BLaER1 (cell line): ENCODE measurements around the gene NDUFB4.
"Not testable (repeated sequence)": the region's sequence is repeated elsewhere in the genome, so short reads cannot be mapped to it uniquely, and the experiment has no call there.

ENCODE experiments used
- H3K27ac ChIP-seq: shearing (Covaris generic); formaldehyde crosslinking; 2 replicates; pipeline ENCODE4 v1.8.1; 2022
- H3K27me3 ChIP-seq: shearing (Covaris generic); formaldehyde crosslinking; 2 replicates; pipeline ENCODE4 v1.8.1; 2022
- H3K36me3 ChIP-seq: shearing (Covaris generic); formaldehyde crosslinking; 2 replicates; pipeline ENCODE4 v1.8.1; 2022
- H3K4me1 ChIP-seq: shearing (Covaris generic); formaldehyde crosslinking; 2 replicates; pipeline ENCODE4 v1.8.1; 2022
- H3K4me2 ChIP-seq: shearing (Covaris generic); formaldehyde crosslinking; 2 replicates; pipeline ENCODE4 v1.8.1; 2022
- H3K4me3 ChIP-seq: shearing (Covaris generic); formaldehyde crosslinking; 2 replicates; pipeline ENCODE4 v1.8.1; 2022
- H3K9ac ChIP-seq: shearing (Covaris generic); formaldehyde crosslinking; 2 replicates; pipeline ENCODE4 v1.8.1; 2022
- H3K9me3 ChIP-seq: shearing (Covaris generic); formaldehyde crosslinking; 2 replicates; pipeline ENCODE4 v1.8.1; 2022
- H4K20me1 ChIP-seq: shearing (Covaris generic); formaldehyde crosslinking; 2 replicates; pipeline ENCODE4 v1.8.1; 2022
- Cebpa-rat ChIP-seq: shearing (Covaris generic); IDR thresholded peaks from 2 replicates; pipeline ENCODE4 v1.8.1; 2022

Gene NDUFB4

GRCh38 chr3:120608506-120608905, 12.4 kb downstream of the NDUFB4 start:
- Histone ChIP-seq H3K27me3 (no peaks in the 10 kb centered on the region), H3K36me3 (peaks cover 5% of the 10 kb centered on the region), H3K4me1 (no peaks in the 10 kb centered on the region), H3K4me3 (no peak overlapping the region), H4K20me1 (0 out of 2 replicates have a peak, but pooled peaks cover 2% of the 10 kb centered on the region), H3K9me3 (no peaks in the 10 kb centered on the region), H3K9ac (no peak overlapping the region), H3K4me2 (no peak overlapping the region), H3K27ac (no peak overlapping the region)
- no peak for TF ChIP-seq Cebpa-rat

DNA sequence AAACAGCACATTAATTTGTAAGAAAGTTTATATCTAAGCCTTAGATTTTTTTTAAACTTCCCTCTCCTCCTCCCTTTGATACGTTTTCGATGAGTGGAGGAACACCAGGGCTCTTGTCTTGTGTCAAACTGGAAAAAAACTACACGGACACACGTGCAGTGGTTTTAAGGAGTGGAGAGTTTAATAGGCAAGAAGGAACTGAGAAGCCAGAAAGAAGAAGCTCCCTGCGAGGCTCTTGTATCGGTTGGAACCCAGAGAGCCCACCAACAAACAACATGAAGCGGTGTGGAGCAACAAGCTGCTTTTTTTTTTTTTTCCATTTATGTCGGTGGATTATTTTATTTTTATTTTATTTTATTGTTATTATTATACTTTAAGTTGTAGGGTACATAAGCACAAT, 18.6 kb downstream of the NDUFB4 start:
- Histone ChIP-seq H3K4me3 (no peak overlapping the region), H3K36me3 (no peaks in the 10 kb centered on the region), H3K4me2 (no peak overlapping the region), H3K9ac (no peak overlapping the region), H3K4me1 (peaks cover 7% of the 10 kb centered on the region), H3K27me3 (no peaks in the 10 kb centered on the region), H3K27ac (no peak overlapping the region), H3K9me3 (no peaks in the 10 kb centered on the region; the same call in 1 of the 2 replicates), H4K20me1 (no peaks in the 10 kb centered on the region)
- no peak for TF ChIP-seq Cebpa-rat

DNA sequence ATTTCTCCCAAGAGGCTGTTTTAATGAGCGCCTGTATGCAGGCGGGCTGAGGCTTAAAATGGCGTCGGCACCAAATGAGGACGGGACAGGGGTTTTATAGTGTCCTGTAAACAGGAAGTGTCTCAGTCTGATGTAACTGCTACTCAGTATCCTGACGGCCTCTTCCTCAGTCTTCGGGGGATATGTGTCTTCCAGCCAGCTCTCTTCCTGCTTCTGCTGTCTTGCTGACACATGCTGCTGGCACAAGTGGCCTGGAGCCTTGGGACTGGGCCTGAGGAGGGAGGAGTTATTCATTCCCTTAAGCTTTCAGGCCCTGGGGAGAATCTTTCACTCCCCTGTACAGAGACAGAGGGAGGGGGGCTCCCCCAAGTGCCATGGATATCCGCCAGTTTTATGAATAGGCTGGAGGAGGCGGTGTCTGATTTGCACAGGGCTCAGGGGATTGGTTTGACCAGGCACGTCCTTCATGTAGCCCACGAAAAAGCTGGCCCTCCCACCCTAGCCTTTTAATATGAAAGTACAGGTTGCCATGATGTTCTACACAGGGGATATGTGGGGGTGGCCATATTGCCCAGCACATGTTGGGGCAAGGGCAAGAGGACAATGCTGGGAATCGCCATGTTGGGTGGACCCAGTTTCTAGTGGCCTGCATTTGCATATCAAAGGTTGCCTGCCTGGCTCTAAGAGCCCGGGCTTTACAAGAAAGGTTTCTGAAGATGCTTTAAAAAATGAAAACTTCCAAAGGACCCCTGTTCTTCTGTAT, 19.9 kb downstream of the NDUFB4 start:
- Histone ChIP-seq H4K20me1 (no peaks in the 10 kb centered on the region), H3K4me2 (0 out of 2 replicates have a peak overlapping the region, but pooled peaks have one; percentile 18)

GRCh38 chr3:120616745-120617144, 20.6 kb downstream of the NDUFB4 start:
- H3K9ac ChIP-seq, H3K4me1 ChIP-seq, H3K9me3 ChIP-seq, H4K20me1 ChIP-seq, H3K27ac ChIP-seq, H3K36me3 ChIP-seq, H3K27me3 ChIP-seq, H3K4me3 ChIP-seq, H3K4me2 ChIP-seq: not testable (repeated sequence)

More for the DNA sequence above, 19.9 kb downstream of the NDUFB4 start:
- Histone ChIP-seq H3K4me3 (no peak overlapping the region), H3K9me3 (no peaks in the 10 kb centered on the region; the same call in 1 of the 2 replicates), H3K9ac (no peak overlapping the region), H3K4me1 (peaks cover 7% of the 10 kb centered on the region), H3K27ac (peak overlapping the region; percentile 30; the same call in 1 of the 2 replicates), H3K36me3 (no peaks in the 10 kb centered on the region), H3K27me3 (no peaks in the 10 kb centered on the region)
- no peak for TF ChIP-seq Cebpa-rat

DNA sequence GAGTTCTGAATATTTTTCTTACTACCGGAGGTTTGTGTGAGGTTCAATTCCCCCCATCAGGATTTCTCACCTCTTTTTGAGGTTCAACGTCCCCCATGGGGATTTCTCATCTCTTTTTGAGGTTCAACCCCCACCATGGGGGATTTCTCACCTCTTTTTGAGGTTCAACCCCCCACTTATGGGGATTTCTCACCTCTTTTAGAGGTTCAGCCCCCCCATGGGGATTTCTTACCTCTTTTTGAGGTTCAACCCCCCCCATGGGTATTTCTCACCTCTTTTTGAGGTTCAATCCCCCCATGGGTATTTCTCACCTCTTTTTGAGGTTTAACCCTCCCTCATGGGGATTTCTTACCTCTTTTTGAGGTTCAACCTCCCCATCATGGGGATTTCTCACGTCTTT, 26.3 kb downstream of the NDUFB4 start:
- Histone ChIP-seq H3K9ac (no peak overlapping the region), H3K4me2 (no peak overlapping the region), H3K36me3 (no peaks in the 10 kb centered on the region), H3K9me3 (peaks cover 22% of the 10 kb centered on the region), H3K4me3 (no peak overlapping the region), H4K20me1 (no peaks in the 10 kb centered on the region), H3K27ac (no peak overlapping the region), H3K27me3 (no peaks in the 10 kb centered on the region), H3K4me1 (no peaks in the 10 kb centered on the region)
- no peak for TF ChIP-seq Cebpa-rat

- no peak overlapping the region for H3K4me3 ChIP-seq
- TF ChIP-seq Cebpa-rat = no peak
- no peaks in the 10 kb centered on the region for H4K20me1 ChIP-seq
- no peak overlapping the region for H3K4me2 ChIP-seq
- H3K9ac ChIP-seq = no peak overlapping the region
- no peaks in the 10 kb centered on the region for H3K36me3 ChIP-seq
- H3K4me1 ChIP-seq = no peaks in the 10 kb centered on the region
- peaks cover 22% of the 10 kb centered on the region for H3K9me3 ChIP-seq
- no peak overlapping the region for H3K27ac ChIP-seq
- no peaks in the 10 kb centered on the region for H3K27me3 ChIP-seq
These were observed 27.0 kb downstream of the NDUFB4 start for GRCh38 chr3:120622870-120623726.

GRCh38 chr3:120623727-120624093, 27.6 kb downstream of the NDUFB4 start:
- no peaks in the 10 kb centered on the region for H3K36me3 ChIP-seq
- H4K20me1 ChIP-seq = no peaks in the 10 kb centered on the region
- H3K4me3 ChIP-seq = no peak overlapping the region
- no peaks in the 10 kb centered on the region for H3K4me1 ChIP-seq
- H3K4me2 ChIP-seq = no peak overlapping the region
- H3K27ac ChIP-seq = no peak overlapping the region
- no peak for TF ChIP-seq Cebpa-rat
- H3K9ac ChIP-seq = no peak overlapping the region
- no peaks in the 10 kb centered on the region for H3K27me3 ChIP-seq
- peaks cover 22% of the 10 kb centered on the region for H3K9me3 ChIP-seq

GRCh38 chr3:120625159-120625586, 29.0 kb downstream of the NDUFB4 start:
- H3K9ac ChIP-seq = no peak overlapping the region
- no peaks in the 10 kb centered on the region for H4K20me1 ChIP-seq
- no peak overlapping the region for H3K4me3 ChIP-seq
- TF ChIP-seq Cebpa-rat = no peak
- no peaks in the 10 kb centered on the region for H3K36me3 ChIP-seq
- H3K4me1 ChIP-seq = no peaks in the 10 kb centered on the region
- no peaks in the 10 kb centered on the region for H3K27me3 ChIP-seq
- H3K9me3 ChIP-seq = peaks cover 24% of the 10 kb centered on the region
- H3K4me2 ChIP-seq = no peak overlapping the region
- no peak overlapping the region for H3K27ac ChIP-seq

GRCh38 chr3:120634539-120634938, 38.4 kb downstream of the NDUFB4 start:
- Histone ChIP-seq H3K4me2 (no peak overlapping the region), H3K36me3 (no peaks in the 10 kb centered on the region), H3K9ac (no peak overlapping the region), H3K27me3 (no peaks in the 10 kb centered on the region), H3K4me3 (no peak overlapping the region), H4K20me1 (no peaks in the 10 kb centered on the region), H3K9me3 (peaks cover 20% of the 10 kb centered on the region), H3K27ac (no peak overlapping the region), H3K4me1 (no peaks in the 10 kb centered on the region)
- no peak for TF ChIP-seq Cebpa-rat

DNA sequence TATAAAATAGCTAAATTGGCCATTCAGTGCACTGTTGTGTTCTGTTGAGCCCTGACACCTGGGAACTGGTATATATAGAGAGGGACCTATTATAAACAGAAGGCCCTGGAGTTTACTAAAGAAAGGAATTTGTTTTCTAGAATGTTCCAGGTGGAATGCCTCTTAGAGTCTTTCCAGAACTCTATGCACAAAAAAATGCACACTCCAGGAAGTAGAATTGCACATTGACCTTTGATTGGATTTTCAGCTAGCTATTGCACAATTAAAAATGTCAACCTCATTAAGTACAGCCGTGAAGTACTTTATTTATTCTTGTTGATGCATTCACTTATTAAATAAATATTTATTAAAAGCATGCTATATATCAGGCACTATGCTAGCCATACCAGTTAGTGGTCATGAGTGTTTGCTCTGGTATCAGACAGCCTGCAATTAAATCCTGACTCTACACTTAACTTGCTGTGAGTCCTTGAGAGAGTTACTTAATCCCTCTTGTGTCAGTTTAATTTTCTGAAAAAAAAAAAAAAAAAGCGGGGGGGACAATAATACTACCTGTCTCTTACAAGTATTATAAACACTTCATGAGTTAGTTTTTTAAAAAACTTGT, 40.8 kb downstream of the NDUFB4 start:
- H3K27me3 ChIP-seq = no peaks in the 10 kb centered on the region
- peaks cover 19% of the 10 kb centered on the region for H3K4me1 ChIP-seq
- H3K4me3 ChIP-seq = no peak overlapping the region
- no peak overlapping the region for H3K4me2 ChIP-seq
- H3K36me3 ChIP-seq = no peaks in the 10 kb centered on the region
- no peak overlapping the region for H3K27ac ChIP-seq
- no peaks in the 10 kb centered on the region for H4K20me1 ChIP-seq
- no peak overlapping the region for H3K9ac ChIP-seq
- TF ChIP-seq Cebpa-rat = no peak
- H3K9me3 ChIP-seq = peaks cover 15% of the 10 kb centered on the region
